Adipocyte (in vitro differentiated cells): ENCODE data around the gene TANC1.

ENCODE experiments used
- DNase-seq: peaks from one replicate; pipeline ENCODE4 v3.0.0-alpha.2; 2015; ENCODE audit warnings: low read depth
- H3K27me3 ChIP-seq: replicated peaks from 2 replicates; pipeline ENCODE4 v1.7.0; 2013; ENCODE audit warnings: mild to moderate bottlenecking, low read length, moderate library complexity; ENCODE audit not compliant: control insufficient read depth, insufficient read depth
- H3K36me3 ChIP-seq: 2 replicates; pipeline ENCODE4 v1.7.0; 2013; ENCODE audit warnings: low read length, mild to moderate bottlenecking, moderate library complexity; ENCODE audit not compliant: control insufficient read depth, insufficient read depth, severe bottlenecking
- H3K4me1 ChIP-seq: 2 replicates; pipeline ENCODE4 v1.7.0; 2013; ENCODE audit warnings: mild to moderate bottlenecking, low read length, moderate library complexity; ENCODE audit not compliant: control insufficient read depth, insufficient read depth
- H3K4me3 ChIP-seq: 2 replicates; pipeline ENCODE4 v1.7.0; 2013; ENCODE audit warnings: mild to moderate bottlenecking, low read length, moderate library complexity
- H3K9ac ChIP-seq: 2 replicates; pipeline ENCODE4 v1.7.0; 2013; ENCODE audit warnings: mild to moderate bottlenecking, low read length, moderate library complexity
- H3K9me3 ChIP-seq: 2 replicates; pipeline ENCODE4 v1.7.0; 2013; ENCODE audit warnings: mild to moderate bottlenecking, low read length, moderate library complexity; ENCODE audit not compliant: control insufficient read depth

Gene TANC1

GRCh38 chr2:158975271-158975921, 7.0 kb downstream of the TANC1 start:
- Histone ChIP-seq H3K27me3 (no peaks in the 10 kb centered on the region), H3K4me3 (no peak overlapping the region), H3K36me3 (no peaks in the 10 kb centered on the region), H3K9me3 (no peaks in the 10 kb centered on the region), H3K4me1 (peaks cover 13% of the 10 kb centered on the region), H3K9ac (no peak overlapping the region)
- no peak for DNase-seq

DNA sequence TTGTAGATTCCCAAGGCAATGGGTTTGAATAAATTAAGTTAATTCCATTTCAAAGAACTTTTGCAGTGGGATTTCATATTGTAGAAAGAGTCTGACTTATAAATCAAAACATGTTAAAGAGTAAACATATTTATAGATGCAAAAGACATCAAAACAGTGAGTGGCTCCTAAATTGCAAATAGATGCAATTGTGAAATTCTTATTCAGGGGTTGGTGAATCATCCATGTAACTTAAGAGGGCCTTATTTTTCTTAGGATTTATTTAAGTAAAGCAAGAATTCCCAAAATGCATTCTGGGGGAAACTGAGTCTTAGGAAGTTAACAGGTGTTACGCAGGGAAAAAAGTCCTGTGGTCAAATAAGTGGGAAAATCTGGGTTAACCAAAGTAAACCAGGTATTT, 11.3 kb downstream of the TANC1 start:
- Histone ChIP-seq H3K9ac (no peak overlapping the region), H3K4me3 (no peak overlapping the region), H3K4me1 (peaks cover 13% of the 10 kb centered on the region), H3K27me3 (no peaks in the 10 kb centered on the region), H3K36me3 (no peaks in the 10 kb centered on the region), H3K9me3 (no peaks in the 10 kb centered on the region)
- peak; percentile 69 for DNase-seq

- Histone ChIP-seq H3K27me3 (no peaks in the 10 kb centered on the region), H3K4me1 (peaks cover 10% of the 10 kb centered on the region), H3K36me3 (no peaks in the 10 kb centered on the region), H3K9ac (no peak overlapping the region), H3K9me3 (no peaks in the 10 kb centered on the region), H3K4me3 (no peak overlapping the region)
- peak; percentile 35 for DNase-seq
These were observed 16.2 kb downstream of the TANC1 start for GRCh38 chr2:158984604-158985135.

GRCh38 chr2:158988501-158988900, 20.1 kb downstream of the TANC1 start:
- Histone ChIP-seq H3K9ac (no peak overlapping the region), H3K4me1 (peaks cover 17% of the 10 kb centered on the region), H3K4me3 (no peak overlapping the region), H3K36me3 (no peaks in the 10 kb centered on the region), H3K27me3 (no peaks in the 10 kb centered on the region), H3K9me3 (no peaks in the 10 kb centered on the region)
- DNase-seq, result no peak

GRCh38 chr2:158989165-158989564, 20.7 kb downstream of the TANC1 start:
- H3K4me3 ChIP-seq, result no peak overlapping the region
- no peak overlapping the region for H3K9ac ChIP-seq
- H3K36me3 ChIP-seq, result no peaks in the 10 kb centered on the region
- peaks cover 24% of the 10 kb centered on the region for H3K4me1 ChIP-seq
- no peaks in the 10 kb centered on the region for H3K9me3 ChIP-seq
- H3K27me3 ChIP-seq, result no peaks in the 10 kb centered on the region
- DNase-seq, result no peak

- Histone ChIP-seq H3K4me3 (no peak overlapping the region), H3K9ac (no peak overlapping the region), H3K27me3 (no peaks in the 10 kb centered on the region), H3K4me1 (peaks cover 28% of the 10 kb centered on the region), H3K36me3 (no peaks in the 10 kb centered on the region), H3K9me3 (no peaks in the 10 kb centered on the region)
- DNase-seq, result peak; percentile 67
These were observed 22.2 kb downstream of the TANC1 start for GRCh38 chr2:158990397-158991214.

- H3K4me1 ChIP-seq, result peaks cover 30% of the 10 kb centered on the region
- no peaks in the 10 kb centered on the region for H3K36me3 ChIP-seq
- no peak overlapping the region for H3K4me3 ChIP-seq
- no peaks in the 10 kb centered on the region for H3K27me3 ChIP-seq
- H3K9ac ChIP-seq, result no peak overlapping the region
- H3K9me3 ChIP-seq, result no peaks in the 10 kb centered on the region
- no peak for DNase-seq
These were observed 24.6 kb downstream of the TANC1 start for GRCh38 chr2:158993030-158993429.

GRCh38 chr2:158993721-158994587, 25.5 kb downstream of the TANC1 start:
- Histone ChIP-seq H3K36me3 (no peaks in the 10 kb centered on the region), H3K9me3 (no peaks in the 10 kb centered on the region), H3K27me3 (no peaks in the 10 kb centered on the region), H3K4me3 (no peak overlapping the region), H3K4me1 (peaks cover 37% of the 10 kb centered on the region), H3K9ac (no peak overlapping the region)
- DNase-seq, result no peak

DNA sequence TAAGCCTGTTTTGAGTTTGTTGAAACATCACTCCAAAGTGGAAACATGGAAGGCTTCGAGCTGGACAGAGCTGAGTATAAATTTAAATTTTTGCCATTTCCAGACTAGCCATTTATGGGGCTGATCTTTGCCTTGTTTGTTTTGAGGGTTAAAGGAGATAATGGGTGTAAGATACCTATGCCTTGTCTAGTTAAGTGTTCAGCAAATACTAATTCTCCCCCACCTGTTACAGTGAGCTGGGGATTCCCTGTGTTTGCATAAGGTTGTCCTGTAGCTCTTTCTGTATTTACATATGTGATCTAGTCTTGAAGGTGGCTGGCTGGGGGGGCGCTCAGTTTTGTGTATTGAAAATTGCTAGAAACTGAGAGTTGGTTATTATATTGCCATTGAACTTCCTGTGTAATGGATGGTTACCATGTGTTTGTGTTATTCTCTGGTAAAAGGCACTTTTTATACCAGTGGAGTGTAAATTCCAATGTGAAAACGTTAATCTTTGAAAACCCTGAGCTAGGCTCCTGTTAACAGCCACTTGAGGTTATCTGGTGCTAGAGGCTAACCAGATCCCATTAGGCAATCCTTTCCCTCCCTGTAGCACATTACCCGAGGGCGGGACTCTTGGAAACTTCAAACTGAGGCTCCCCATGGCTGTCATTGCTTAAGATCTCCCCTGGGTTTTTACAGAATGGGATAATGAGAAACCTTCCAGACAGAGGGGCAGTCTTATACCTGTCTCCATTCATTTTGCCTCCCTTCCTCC, 26.7 kb downstream of the TANC1 start:
- DNase-seq, result peak; percentile 66
- Histone ChIP-seq H3K9ac (no peak overlapping the region), H3K36me3 (no peaks in the 10 kb centered on the region), H3K4me1 (peaks cover 38% of the 10 kb centered on the region), H3K27me3 (no peaks in the 10 kb centered on the region), H3K4me3 (no peak overlapping the region), H3K9me3 (no peaks in the 10 kb centered on the region)

DNA sequence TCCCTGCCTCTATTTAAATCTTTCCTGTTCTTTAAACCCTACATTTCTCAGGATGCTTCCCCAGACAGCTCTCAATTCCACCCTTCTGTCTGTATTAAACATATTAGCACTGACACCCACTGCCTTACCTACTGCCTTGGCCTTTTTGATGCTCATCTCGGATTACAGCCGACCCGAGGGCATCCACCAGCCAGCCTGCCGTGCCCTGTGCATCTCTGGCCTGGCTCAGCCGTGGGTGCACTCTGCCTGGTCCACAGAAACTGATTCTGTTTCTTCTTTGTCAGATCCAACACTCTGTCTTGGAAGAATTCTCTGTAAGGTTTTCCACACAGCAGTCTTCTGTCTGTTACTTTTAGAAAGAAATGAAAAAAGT, 27.2 kb downstream of the TANC1 start:
- DNase-seq, result no peak
- no peaks in the 10 kb centered on the region for H3K27me3 ChIP-seq
- H3K4me1 ChIP-seq, result peaks cover 33% of the 10 kb centered on the region
- H3K4me3 ChIP-seq, result no peak overlapping the region
- no peaks in the 10 kb centered on the region for H3K36me3 ChIP-seq
- H3K9me3 ChIP-seq, result no peaks in the 10 kb centered on the region
- H3K9ac ChIP-seq, result no peak overlapping the region
